Cardiac muscle cell (in vitro differentiated cells and primary cell): ENCODE measurements around the gene ANKRD11. TPM values are rescaled to one million over a fixed set of nuclear protein-coding genes. Genes with fewer than 3 reads are reported as not detected.
A peak's percentile ranks its signal among the peaks of the same experiment; 100 is the strongest.

ENCODE experiments used
- DNase-seq, 2 donors: peaks; one replicate each; pipeline versions ENCODE4 v3.0.0 to v3.0.0-alpha.2; 2010 to 2017; ENCODE audit warnings: low read depth in 1 of 2, low spot score in 1 of 2
- H3K27ac ChIP-seq: fragments of 200-600 bp; sonication (generic); 2 replicates; pipeline ENCODE4 v1.5.1; 2016
- H3K27me3 ChIP-seq: fragments of 200-600 bp; sonication (generic); 2 replicates; pipeline ENCODE4 v1.6.0; 2016; ENCODE audit warnings: control low read depth
- H3K36me3 ChIP-seq: fragments of 200-600 bp; sonication (generic); 2 replicates; pipeline ENCODE4 v1.5.1; 2016; ENCODE audit warnings: control low read depth
- H3K4me1 ChIP-seq: fragments of 200-600 bp; sonication (generic); 2 replicates; pipeline ENCODE4 v1.8.1; 2017; ENCODE audit warnings: low read depth, mild to moderate bottlenecking, mixed run types
- H3K4me3 ChIP-seq: fragments of 200-600 bp; sonication (generic); 2 replicates; pipeline ENCODE4 v1.5.1; 2016; ENCODE audit warnings: mild to moderate bottlenecking
- H3K9me3 ChIP-seq: fragments of 200-600 bp; sonication (generic); 2 replicates; pipeline ENCODE4 v1.5.1; 2017; ENCODE audit warnings: low read depth, mild to moderate bottlenecking, control low read depth
- CTCF ChIP-seq: IDR thresholded peaks from 2 replicates; pipeline ENCODE4 v1.5.1; 2012; ENCODE audit warnings: low read depth, mild to moderate bottlenecking, low read length
- polyA plus RNA-seq: library from polyadenylated mRNA; unstranded; fragments of >200 nt; fragmentation: Nextera tagmentation; extraction: Ambion mirVana; gene quantifications from 2 replicates; pipeline ENCODE4 v1.2.1, GENCODE V29; 2016
- total RNA-seq: library from RNA; depleted of rRNA; stranded (reverse); fragments of >200 nt; gene quantifications from 2 replicates; pipeline ENCODE4 v1.2.3, GENCODE V29; 2016

Gene ANKRD11
- total and polyA plus RNA-seq, 2 experiments from 2014 or later, result 111 to 131 TPM

DNA sequence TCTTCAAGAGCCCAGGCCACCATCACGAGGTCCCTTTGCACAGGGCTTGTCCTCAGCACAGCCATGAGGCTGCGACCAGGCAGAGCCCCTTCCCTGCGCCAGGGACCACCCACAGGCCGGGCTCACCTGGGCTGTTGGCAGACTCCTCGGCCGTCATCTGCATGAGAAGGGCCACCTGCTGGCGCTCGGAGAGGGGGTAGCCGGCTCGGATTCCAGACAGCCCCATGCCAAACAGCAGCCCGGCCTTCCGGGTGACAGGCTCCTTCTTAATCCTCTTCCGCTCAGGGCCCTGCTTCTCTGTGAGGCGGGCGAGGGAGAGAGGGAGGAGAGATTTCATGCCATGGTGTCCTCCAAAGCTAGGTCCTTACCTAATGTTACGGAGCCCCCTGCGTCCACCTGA is 199.5 kb downstream of the ANKRD11 start:
- Histone ChIP-seq H3K27me3 (no peaks in the 10 kb centered on the region), H3K4me1 (peaks cover 13% of the 10 kb centered on the region), H3K4me3 (no peak overlapping the region), H3K9me3 (no peaks in the 10 kb centered on the region), H3K27ac (peak overlapping the region; percentile 34), H3K36me3 (peaks cover 26% of the 10 kb centered on the region)
- no peak for DNase-seq
- no peak for TF ChIP-seq CTCF

GRCh38 chr16:89290472-89290871 is 199.9 kb downstream of the ANKRD11 start:
- no peak for DNase-seq
- peaks cover 30% of the 10 kb centered on the region for H3K36me3 ChIP-seq
- H3K27ac ChIP-seq, result no peak overlapping the region
- H3K27me3 ChIP-seq, result no peaks in the 10 kb centered on the region
- no peak overlapping the region for H3K4me3 ChIP-seq
- TF ChIP-seq CTCF, result no peak
- peaks cover 13% of the 10 kb centered on the region for H3K4me1 ChIP-seq
- H3K9me3 ChIP-seq, result no peaks in the 10 kb centered on the region

GRCh38 chr16:89289428-89290395 is 200.6 kb downstream of the ANKRD11 start:
- no peak overlapping the region for H3K4me3 ChIP-seq
- peak; percentile 88 for TF ChIP-seq CTCF
- H3K9me3 ChIP-seq, result no peaks in the 10 kb centered on the region
- peaks cover 36% of the 10 kb centered on the region for H3K36me3 ChIP-seq
- DNase-seq, result peak; percentile 73 to 82
- H3K27ac ChIP-seq, result no peak overlapping the region
- no peaks in the 10 kb centered on the region for H3K27me3 ChIP-seq
- H3K4me1 ChIP-seq, result peaks cover 11% of the 10 kb centered on the region

DNA sequence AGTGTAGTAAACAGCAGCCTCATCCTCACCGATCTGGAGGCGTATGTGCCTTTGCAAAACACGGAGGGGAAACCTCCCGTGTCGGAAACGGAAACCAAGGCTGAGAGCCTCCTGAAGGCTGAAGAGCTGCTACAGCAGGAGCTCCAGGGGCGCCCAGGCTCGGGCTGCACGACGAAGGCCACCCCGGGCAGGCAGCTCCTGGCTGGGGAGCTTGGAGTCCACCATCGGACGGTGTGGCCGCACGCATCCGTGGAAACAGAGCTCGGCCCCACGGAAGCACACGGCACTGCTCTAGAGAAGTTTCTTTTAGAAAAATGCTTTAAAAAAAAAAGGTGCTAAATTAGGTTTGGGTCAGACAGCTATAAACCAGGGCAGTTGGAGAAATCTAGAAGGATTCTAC is 201.4 kb downstream of the ANKRD11 start:
- DNase-seq, result no peak
- peaks cover 39% of the 10 kb centered on the region for H3K36me3 ChIP-seq
- H3K27me3 ChIP-seq, result no peaks in the 10 kb centered on the region
- no peak overlapping the region for H3K4me3 ChIP-seq
- H3K9me3 ChIP-seq, result no peaks in the 10 kb centered on the region
- no peak for TF ChIP-seq CTCF
- peaks cover 3% of the 10 kb centered on the region for H3K4me1 ChIP-seq
- no peak overlapping the region for H3K27ac ChIP-seq

GRCh38 chr16:89288577-89288844 is 201.8 kb downstream of the ANKRD11 start:
- Histone ChIP-seq H3K27me3 (no peaks in the 10 kb centered on the region), H3K4me1 (no peaks in the 10 kb centered on the region), H3K9me3 (no peaks in the 10 kb centered on the region), H3K36me3 (peaks cover 39% of the 10 kb centered on the region), H3K4me3 (no peak overlapping the region), H3K27ac (no peak overlapping the region)
- no peak for DNase-seq
- TF ChIP-seq CTCF, result no peak
